Gastrocnemius medialis (tissue), 4 donors: Measurements from ENCODE around the gene TAOK3. TPM values are rescaled to one million over a fixed set of nuclear protein-coding genes. Genes with fewer than 3 reads are reported as not detected.
A peak's percentile ranks its signal among the peaks of the same experiment; 100 is the strongest.

Experiments used
- ATAC-seq, 2 donors: fragments of 150-250 bp; one replicate each; pipeline ENCODE4 v1.9.1; 2016
- DNase-seq, 2 donors: peaks; one replicate each; pipeline ENCODE4 v3.0.0-alpha.2; 2019
- H3K27ac ChIP-seq, 4 donors: fragments of 200-600 bp; sonication (generic); 1 replicate in 1 of 4; 2 replicates in 3 of 4; pipeline ENCODE4 v1.5.1; 2016 to 2018; ENCODE audit warnings: mild to moderate bottlenecking in 2 of 4, moderate library complexity in 1 of 4
- H3K27me3 ChIP-seq, 3 donors: fragments of 200-600 bp; sonication (generic) in 2 of 3; 1 replicate in 1 of 3; 2 replicates in 2 of 3; pipeline versions ENCODE4 v1.5.1 to v1.6.0; 2016 to 2019; ENCODE audit warnings: mild to moderate bottlenecking in 1 of 3, moderate library complexity in 1 of 3
- H3K36me3 ChIP-seq, 2 donors: fragments of 200-600 bp; sonication (generic) in 1 of 2; one replicate each; pipeline ENCODE4 v1.5.1; 2017 to 2018
- H3K4me1 ChIP-seq, 2 donors: fragments of 200-600 bp; sonication (generic) in 1 of 2; one replicate each; pipeline ENCODE4 v1.5.1; 2016 to 2017; ENCODE audit warnings: mild to moderate bottlenecking in 2 of 2
- H3K4me3 ChIP-seq, 4 donors: fragments of 200-600 bp; sonication (generic) in 3 of 4; 1 replicate in 1 of 4; 2 replicates in 3 of 4; pipeline ENCODE4 v1.5.1; 2016 to 2019; ENCODE audit warnings: mild to moderate bottlenecking in 2 of 4
- H3K9me3 ChIP-seq, 3 donors: fragments of 200-600 bp; sonication (generic) in 2 of 3; 1 replicate in 1 of 3; 2 replicates in 2 of 3; pipeline ENCODE4 v1.5.1; 2016 to 2019
- POLR2A ChIP-seq, 2 donors: fragments of 450-650 bp; IDR thresholded peaks; one replicate each; pipeline ENCODE4 v1.6.1; 2017; ENCODE audit warnings: antibody characterized with exemption in 2 of 2, mild to moderate bottlenecking in 2 of 2, moderate library complexity in 2 of 2
- in situ Hi-C, 4 donors: fragments of 200-750 bp; cut with MboI; loops; one replicate each; pipeline versions ENCODE4 v1.15.0 to v1.8.0; 2017; ENCODE audit warnings: low sequenced_read_pairs in 4 of 4
- intact Hi-C: fragments of 100-400 bp; cut with DNase I; formaldehyde crosslinking; loops from one replicate; pipeline ENCODE4 v1.15.1; 2023; ENCODE audit warnings: low total_unique reads
- total RNA-seq, 4 donors: library from RNA; depleted of rRNA; stranded (reverse); fragments of >200 nt; gene quantifications; one replicate each; pipeline versions ENCODE4 v1.1.0 to v1.2.3, GENCODE V29; 2016
- TF ChIP-seq, protein P1 (sequence below), 5 experiments: fragments of 450-650 bp in 3 of 5; fragments of 200-600 bp in 2 of 5; sonication (generic) in 2 of 5; IDR thresholded peaks in 4 of 5; conservative IDR thresholded peaks in 1 of 5; 1 replicate in 4 of 5; 2 replicates in 1 of 5; pipeline ENCODE4 v1.5.1; 2016 to 2019; ENCODE audit warnings: antibody characterized with exemption in 5 of 5, mild to moderate bottlenecking in 3 of 5, moderate library complexity in 3 of 5

TAOK3 gene
- total RNA-seq, 4 donors from 2014 or later: 13.5 to 24.5 (median 15.1) TPM

DNA sequence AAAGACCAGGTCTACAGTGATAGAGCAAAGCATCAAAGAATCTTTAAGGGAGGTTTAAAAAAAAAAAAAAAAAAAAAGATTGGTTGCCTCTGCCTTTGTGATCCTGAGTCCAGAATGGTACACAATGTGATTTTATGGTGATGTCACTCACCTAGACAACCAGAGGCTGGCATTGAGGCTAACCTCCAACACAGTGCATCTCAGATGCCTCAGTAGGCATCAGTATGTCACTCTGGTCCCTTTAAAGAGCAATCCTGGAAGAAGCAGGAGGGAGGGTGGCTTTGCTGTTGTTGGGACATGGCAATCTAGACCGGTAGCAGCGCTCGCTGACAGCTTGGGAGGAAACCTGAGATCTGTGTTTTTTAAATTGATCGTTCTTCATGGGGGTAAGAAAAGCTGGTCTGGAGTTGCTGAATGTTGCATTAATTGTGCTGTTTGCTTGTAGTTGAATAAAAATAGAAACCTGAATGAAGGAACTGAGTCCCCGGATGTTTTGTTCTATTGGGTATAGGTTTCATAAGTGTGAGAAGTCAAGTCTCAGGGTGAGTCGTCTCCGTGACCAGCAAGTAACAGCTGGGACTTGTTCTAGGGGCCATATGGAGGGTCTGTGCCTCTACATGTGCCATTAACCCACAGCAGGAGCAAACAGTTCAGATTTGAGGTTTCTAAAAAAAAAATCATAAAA, 227.5 kb downstream of the TAOK3 start:
- TF ChIP-seq POLR2A (IDR thresholded peaks at IDR 0.05): no peak
- intact Hi-C loops (no loop called here), in situ Hi-C loops (no loop called here)
- H3K27ac ChIP-seq: peak overlapping the region in 3 of 4 donors; percentile 15 to 56 (median 33)
- H3K4me1 ChIP-seq: peaks cover 10 to 22% of the 10 kb centered on the region in 2 donors
- no peak for DNase-seq
- H3K27me3 ChIP-seq: no peaks in the 10 kb centered on the region
- H3K4me3 ChIP-seq: no peak overlapping the region
- peak in 1 of 2 donors; percentile 58 for ATAC-seq
- H3K9me3 ChIP-seq: no peaks in the 10 kb centered on the region
- peaks cover 3 to 46% of the 10 kb centered on the region in 2 donors for H3K36me3 ChIP-seq

DNA sequence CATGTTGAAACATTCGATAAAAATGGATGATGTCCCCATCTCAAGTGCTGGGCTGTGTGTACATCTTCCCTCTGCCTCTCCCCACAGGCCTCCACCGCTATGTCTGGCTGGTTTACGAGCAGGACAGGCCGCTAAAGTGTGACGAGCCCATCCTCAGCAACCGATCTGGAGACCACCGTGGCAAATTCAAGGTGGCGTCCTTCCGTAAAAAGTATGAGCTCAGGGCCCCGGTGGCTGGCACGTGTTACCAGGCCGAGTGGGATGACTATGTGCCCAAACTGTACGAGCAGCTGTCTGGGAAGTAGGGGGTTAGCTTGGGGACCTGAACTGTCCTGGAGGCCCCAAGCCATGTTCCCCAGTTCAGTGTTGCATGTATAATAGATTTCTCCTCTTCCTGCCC, 228.2 kb downstream of the TAOK3 start:
- DNase-seq: no peak
- no peak for TF ChIP-seq POLR2A (IDR thresholded peaks at IDR 0.05)
- TF ChIP-seq, protein P1, sequence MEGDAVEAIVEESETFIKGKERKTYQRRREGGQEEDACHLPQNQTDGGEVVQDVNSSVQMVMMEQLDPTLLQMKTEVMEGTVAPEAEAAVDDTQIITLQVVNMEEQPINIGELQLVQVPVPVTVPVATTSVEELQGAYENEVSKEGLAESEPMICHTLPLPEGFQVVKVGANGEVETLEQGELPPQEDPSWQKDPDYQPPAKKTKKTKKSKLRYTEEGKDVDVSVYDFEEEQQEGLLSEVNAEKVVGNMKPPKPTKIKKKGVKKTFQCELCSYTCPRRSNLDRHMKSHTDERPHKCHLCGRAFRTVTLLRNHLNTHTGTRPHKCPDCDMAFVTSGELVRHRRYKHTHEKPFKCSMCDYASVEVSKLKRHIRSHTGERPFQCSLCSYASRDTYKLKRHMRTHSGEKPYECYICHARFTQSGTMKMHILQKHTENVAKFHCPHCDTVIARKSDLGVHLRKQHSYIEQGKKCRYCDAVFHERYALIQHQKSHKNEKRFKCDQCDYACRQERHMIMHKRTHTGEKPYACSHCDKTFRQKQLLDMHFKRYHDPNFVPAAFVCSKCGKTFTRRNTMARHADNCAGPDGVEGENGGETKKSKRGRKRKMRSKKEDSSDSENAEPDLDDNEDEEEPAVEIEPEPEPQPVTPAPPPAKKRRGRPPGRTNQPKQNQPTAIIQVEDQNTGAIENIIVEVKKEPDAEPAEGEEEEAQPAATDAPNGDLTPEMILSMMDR (IDR thresholded peaks at IDR 0.05 in 4 of 5, conservative IDR thresholded peaks at IDR 0.05 in 1 of 5): no peak
- in situ Hi-C loops: no loop called here
- Histone ChIP-seq H3K27me3 (no peaks in the 10 kb centered on the region), H3K4me3 (no peak overlapping the region), H3K36me3 (peaks cover 0 to 52% of the 10 kb centered on the region in 2 donors), H3K4me1 (peaks cover 13 to 22% of the 10 kb centered on the region in 2 donors), H3K9me3 (no peaks in the 10 kb centered on the region), H3K27ac (peak overlapping the region in 1 of 4 donors; percentile 56)
- no peak for ATAC-seq
- intact Hi-C loops: no loop called here

DNA sequence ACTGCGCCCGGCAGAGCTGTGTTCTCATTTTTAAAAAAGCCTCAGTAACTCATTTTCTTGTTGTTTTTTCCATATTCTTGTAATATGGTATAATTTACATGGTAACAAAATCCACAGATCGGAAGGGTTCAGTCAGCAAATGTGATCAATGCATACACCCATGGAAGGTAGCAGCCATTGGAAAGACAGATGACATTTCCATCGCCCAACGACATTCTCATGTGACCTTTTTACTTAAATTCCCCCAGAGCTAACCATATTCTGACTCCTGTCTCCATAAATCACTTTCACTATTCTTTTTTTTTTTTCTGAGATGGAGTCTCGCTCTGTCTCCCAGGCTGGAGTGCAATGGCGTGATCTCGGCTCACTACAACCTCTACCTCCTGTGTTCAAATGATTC, 231.9 kb downstream of the TAOK3 start:
- H3K27me3 ChIP-seq: no peaks in the 10 kb centered on the region
- H3K36me3 ChIP-seq: peaks cover 0 to 48% of the 10 kb centered on the region in 2 donors
- H3K9me3 ChIP-seq: no peaks in the 10 kb centered on the region
- H3K27ac ChIP-seq: peak overlapping the region in 3 of 4 donors; percentile 96 to 97 (median 97)
- H3K4me1 ChIP-seq: peaks cover 16 to 24% of the 10 kb centered on the region in 2 donors
- no peak for TF ChIP-seq POLR2A (IDR thresholded peaks at IDR 0.05)
- TF ChIP-seq, protein P1 (IDR thresholded peaks at IDR 0.05 in 4 of 5, conservative IDR thresholded peaks at IDR 0.05 in 1 of 5): no peak
- in situ Hi-C loops (no loop called here), intact Hi-C loops (no loop called here)
- ATAC-seq (no peak), DNase-seq (no peak)
- H3K4me3 ChIP-seq: no peak overlapping the region

DNA sequence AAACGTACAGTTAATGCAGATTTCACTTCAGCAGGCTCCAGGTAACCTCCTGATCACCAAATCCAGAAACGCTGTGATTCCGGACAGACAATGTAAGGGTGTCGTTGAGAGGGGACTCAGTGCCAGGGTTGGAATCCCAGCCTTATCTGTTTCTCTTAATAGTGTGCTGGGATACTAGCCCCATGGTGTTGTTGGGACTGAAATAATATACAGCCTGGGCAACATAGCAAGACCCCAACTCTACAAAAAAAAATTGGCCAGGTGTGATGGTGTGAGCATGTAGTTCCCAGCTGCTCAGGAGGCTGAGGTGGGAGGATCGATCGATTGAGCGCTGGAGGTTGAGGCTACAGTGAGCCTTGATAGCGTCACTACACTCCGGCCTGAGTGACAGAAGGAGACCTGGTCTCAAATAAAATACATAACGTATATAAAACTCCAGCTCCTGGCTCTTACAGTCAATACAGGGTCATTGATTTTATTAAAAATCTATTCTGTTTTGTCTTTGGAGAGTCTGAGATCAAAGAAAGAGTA, 235.5 kb downstream of the TAOK3 start:
- Histone ChIP-seq H3K36me3 (peaks cover 0 to 35% of the 10 kb centered on the region in 2 donors), H3K9me3 (no peaks in the 10 kb centered on the region), H3K27ac (peak overlapping the region; percentile 91 to 97 (median 96)), H3K27me3 (no peaks in the 10 kb centered on the region), H3K4me3 (peak overlapping the region; percentile 75 to 94 (median 92)), H3K4me1 (peaks cover 6 to 33% of the 10 kb centered on the region in 2 donors)
- ATAC-seq (no peak), DNase-seq (no peak)
- intact Hi-C loops (loop anchor here (2.0 to 10.0 kb wide), 5 partner anchors 16 to 1038 kb away; partner anchors contain the start of genes HSPB8, SUDS3 and WSB2), in situ Hi-C loops (no loop called here)
- TF ChIP-seq POLR2A (IDR thresholded peaks at IDR 0.05): no peak
- TF ChIP-seq, protein P1 (IDR thresholded peaks at IDR 0.05 in 4 of 5, conservative IDR thresholded peaks at IDR 0.05 in 1 of 5): no peak

DNA sequence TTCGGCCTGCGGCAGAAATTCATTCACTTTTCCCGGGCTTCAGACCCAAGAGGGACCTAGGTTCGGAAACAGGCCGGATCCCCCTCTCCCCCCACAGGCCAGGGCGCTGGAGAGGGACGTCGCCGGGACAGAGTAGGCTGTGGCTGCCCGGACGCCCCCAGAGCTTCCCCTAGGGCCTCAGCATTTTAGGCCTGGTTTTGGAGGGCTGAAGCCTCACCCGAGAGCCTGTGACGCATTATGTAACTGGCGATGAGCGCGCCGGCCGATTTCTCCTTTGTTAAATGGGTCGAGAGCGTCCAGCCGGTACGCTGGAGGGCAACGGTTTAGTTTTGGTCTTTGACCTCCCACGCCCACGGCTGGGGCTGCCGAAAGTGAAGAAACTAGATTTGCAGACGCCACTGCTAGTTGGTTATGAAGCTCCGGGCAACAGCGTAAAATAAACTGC, 236.1 kb downstream of the TAOK3 start:
- intact Hi-C loops: loop anchor here (2.0 to 10.0 kb wide), 5 partner anchors 16 to 1038 kb away; partner anchors contain the start of genes HSPB8, SUDS3 and WSB2
- Histone ChIP-seq H3K27ac (peak overlapping the region; percentile 91 to 97 (median 96)), H3K9me3 (no peaks in the 10 kb centered on the region), H3K4me1 (peaks cover 13 to 37% of the 10 kb centered on the region in 2 donors), H3K4me3 (peak overlapping the region; percentile 75 to 94 (median 92)), H3K36me3 (peaks cover 0 to 29% of the 10 kb centered on the region in 2 donors), H3K27me3 (no peaks in the 10 kb centered on the region)
- TF ChIP-seq, protein P1 (IDR thresholded peaks at IDR 0.05 in 4 of 5, conservative IDR thresholded peaks at IDR 0.05 in 1 of 5): no peak
- no peak for TF ChIP-seq POLR2A (IDR thresholded peaks at IDR 0.05)
- in situ Hi-C loops: no loop called here
- ATAC-seq: peak; percentile 37 to 41
- peak; percentile 11 to 37 for DNase-seq
